Ishikawa (cell line): ENCODE data around the gene ZNF554.

Experiments used
- CEBPB ChIP-seq: IDR thresholded peaks from 2 replicates; pipeline ENCODE4 v1.6.1; 2012
- CREB1 ChIP-seq: IDR thresholded peaks from 2 replicates; pipeline ENCODE4 v1.6.1; 2012; ENCODE audit warnings: low read depth
- EP300 ChIP-seq: IDR thresholded peaks from 2 replicates; pipeline ENCODE4 v1.6.1; 2012; ENCODE audit warnings: borderline replicate concordance
- FOXM1 ChIP-seq: IDR thresholded peaks from 2 replicates; pipeline ENCODE4 v1.6.1; 2012; ENCODE audit warnings: low read depth, borderline replicate concordance
- RAD21 ChIP-seq: IDR thresholded peaks from 2 replicates; pipeline ENCODE4 v1.6.1; 2012; ENCODE audit warnings: low read depth
- REST ChIP-seq: IDR thresholded peaks from 2 replicates; pipeline ENCODE4 v1.6.1; 2012; ENCODE audit warnings: low read depth, mild to moderate bottlenecking
- ZBTB7A ChIP-seq: IDR thresholded peaks from 2 replicates; pipeline ENCODE4 v1.6.1; 2012; ENCODE audit warnings: low read depth
- TF ChIP-seq, protein P1 (sequence below): IDR thresholded peaks from 2 replicates; pipeline ENCODE4 v1.6.1; 2012

DNA sequence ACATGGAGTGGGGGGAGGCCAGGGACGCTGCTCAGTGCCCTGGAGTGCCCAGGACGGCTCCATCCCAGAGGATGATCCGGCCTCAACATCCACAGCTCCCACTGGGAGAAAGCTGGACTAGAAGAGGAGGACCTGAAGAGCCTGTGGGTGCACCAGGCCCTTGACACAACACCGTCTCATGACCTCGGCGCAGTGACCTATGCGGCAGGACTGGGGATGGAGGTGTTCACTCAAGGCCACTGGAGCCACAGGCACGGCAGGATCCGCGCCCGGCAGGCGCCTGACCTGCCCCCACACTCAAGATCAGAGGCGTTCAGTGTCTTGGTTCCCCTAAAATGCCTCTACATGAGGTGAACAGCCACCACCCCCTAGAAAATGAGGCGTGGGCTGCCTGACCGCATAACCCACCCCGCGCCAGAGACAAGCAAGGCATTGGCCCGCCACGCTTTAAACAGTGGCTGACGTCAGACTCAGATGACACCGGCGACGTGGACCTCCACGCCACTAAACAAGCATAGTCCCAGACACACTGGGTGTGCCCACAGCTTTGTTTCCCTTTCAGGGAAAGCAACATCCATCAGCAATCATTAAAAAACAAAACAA is 44.6 kb upstream of the ZNF554 start:
- TF ChIP-seq EP300 (no peak), CEBPB (no peak), REST (no peak), CREB1 (no peak), ZBTB7A (no peak), RAD21 (no peak), FOXM1 (no peak)
- TF ChIP-seq, protein P1, sequence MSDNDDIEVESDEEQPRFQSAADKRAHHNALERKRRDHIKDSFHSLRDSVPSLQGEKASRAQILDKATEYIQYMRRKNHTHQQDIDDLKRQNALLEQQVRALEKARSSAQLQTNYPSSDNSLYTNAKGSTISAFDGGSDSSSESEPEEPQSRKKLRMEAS = no peak
